Right lung (tissue), 5 donors: Measurements from ENCODE around the gene GABRA4. TPM values are rescaled to one million over a fixed set of nuclear protein-coding genes. Genes with fewer than 3 reads are reported as not detected.

Source experiments
- DNase-seq, 2 donors: peaks; one replicate each; pipeline ENCODE4 v3.0.0-alpha.2; 2013
- polyA plus RNA-seq, 5 donors: library from polyadenylated mRNA; unstranded; fragments of 120-200 nt; gene quantifications; one replicate each; pipeline versions ENCODE4 v1.2.1 to v1.2.3, GENCODE V29; 2013; ENCODE audit warnings: inconsistent platforms in 1 of 5, low replicate concordance in 1 of 5; ENCODE audit not compliant: insufficient read length in 5 of 5, insufficient read depth in 1 of 5

GABRA4 gene
- polyA plus RNA-seq, 5 donors = not detected

DNA sequence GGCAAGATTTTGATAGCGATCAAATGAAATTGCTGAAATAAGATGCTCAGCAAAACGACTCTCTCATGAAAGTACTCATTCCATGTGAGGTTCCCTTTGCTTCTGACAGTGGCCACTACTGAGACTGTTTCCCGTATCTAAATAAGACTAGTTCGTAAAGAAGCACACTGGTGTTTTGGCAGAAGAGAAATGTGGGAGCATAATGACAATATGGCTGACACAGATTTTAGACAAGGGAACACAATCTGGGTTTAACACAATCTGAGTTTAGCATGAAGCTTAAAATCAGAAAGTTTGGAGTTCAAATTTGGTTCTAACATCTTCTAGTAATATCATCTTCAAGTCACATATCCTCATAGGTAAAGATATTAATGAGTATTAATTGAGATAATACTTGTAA, 13.7 kb downstream of the GABRA4 start:
- no peak for DNase-seq

GRCh38 chr4:46979283-46979682, 14.1 kb downstream of the GABRA4 start:
- DNase-seq = no peak

DNA sequence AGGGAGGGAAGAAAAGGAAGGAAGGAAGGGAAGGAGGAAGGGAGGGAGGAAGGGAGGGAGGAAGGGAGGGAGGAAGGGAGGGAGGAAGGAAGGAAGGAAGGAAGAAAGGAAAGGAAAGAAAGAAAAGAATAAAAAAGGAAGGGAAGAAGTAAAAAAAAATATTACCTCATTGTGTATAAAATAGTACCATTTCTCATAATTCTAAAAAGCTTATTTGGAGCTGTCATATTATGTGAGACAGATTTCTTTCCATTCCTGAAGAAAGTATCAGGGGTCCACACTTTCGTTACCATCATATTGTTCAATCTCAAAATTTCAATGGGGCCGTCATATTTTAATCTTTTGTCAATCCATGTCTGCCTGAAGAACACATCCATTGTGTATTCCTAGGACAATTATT, 16.1 kb downstream of the GABRA4 start:
- no peak for DNase-seq

GRCh38 chr4:46975812-46976553, 17.4 kb downstream of the GABRA4 start:
- DNase-seq = peak in 1 of 2 donors; percentile 9

DNA sequence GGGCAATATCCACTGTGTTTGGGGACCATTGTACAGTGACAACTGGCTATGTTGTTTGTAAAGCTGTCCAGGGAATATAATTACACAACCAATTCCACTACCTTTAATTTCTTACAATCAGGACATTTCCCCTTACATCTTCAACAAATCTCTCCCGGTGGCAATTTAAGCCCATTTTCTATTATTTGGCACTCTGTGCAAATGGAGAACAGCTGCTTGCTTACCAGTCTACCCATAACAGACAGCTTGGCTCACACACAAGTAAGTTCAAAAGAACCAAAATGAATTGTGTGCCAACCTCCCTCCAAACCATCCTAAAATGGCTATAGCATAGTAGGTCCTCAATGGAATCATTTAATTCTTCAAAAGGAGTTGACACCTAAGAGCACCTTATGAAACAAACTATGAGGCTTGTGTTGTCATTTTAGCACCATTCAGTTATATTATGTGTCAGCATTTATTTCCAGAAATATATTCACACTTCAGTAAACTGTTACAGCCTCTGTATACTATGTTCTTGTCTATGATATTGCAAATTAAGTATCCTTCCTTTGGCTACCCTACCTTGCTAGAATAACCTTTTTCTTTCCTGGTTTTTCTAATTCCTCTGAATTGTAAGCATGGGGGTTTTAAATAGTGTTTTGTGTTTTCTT, 18.4 kb downstream of the GABRA4 start:
- DNase-seq = no peak

- DNase-seq = no peak
These were observed 24.5 kb downstream of the GABRA4 start for GRCh38 chr4:46968847-46969246.

DNA sequence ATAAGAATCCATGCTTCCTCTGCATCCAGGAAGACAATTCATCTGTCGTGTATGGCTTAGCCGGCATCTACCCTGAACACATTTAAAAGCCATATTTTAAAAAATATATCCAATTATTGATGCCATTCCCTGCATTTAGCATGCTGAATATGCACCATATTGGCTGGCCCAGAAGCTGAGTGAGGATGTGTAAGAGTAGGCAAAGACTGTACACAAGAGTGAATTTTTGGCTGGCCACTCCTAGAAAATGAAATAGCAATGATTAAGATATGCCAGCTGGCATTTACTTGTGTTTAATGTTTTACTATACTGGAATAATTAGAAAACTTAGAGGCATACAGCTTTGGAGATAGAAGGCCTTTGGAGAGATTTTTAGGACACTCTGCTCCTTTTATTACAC, 25.8 kb downstream of the GABRA4 start:
- no peak for DNase-seq

DNA sequence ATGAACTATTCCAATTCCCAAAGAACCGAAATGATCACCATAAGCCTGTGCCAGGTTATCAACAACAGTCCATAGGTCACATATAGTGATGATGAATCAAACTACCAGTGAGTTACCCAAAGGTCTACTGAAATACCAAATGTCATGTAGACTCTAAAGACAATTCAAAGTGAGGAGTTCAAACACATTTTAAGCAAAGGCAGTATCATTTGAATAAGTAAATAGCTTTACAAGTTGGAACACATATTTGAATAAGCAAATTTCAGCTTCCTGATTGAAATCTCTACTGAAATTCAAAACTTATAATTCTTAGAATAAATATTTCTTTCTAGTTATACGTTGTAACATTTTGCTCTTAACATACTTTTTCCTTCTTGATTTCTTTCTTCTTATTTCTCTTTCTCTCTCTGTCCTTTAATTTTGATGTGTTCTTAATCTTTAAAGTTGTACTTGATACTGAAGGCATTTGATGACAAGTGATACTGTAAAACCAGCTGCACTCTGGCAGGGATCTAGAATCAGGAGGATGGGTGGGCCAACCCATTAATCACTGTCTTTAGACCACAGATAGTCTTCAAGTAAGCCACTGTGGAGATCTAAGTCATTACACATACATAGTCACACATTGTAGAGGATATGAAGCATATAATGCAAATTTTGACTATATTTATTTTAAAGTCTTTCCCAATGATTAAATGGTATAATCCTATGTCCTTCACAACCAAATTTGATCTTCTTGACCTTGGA, 34.5 kb downstream of the GABRA4 start:
- DNase-seq = no peak

- no peak for DNase-seq
These were observed 36.9 kb downstream of the GABRA4 start for GRCh38 chr4:46956451-46956850.

DNA sequence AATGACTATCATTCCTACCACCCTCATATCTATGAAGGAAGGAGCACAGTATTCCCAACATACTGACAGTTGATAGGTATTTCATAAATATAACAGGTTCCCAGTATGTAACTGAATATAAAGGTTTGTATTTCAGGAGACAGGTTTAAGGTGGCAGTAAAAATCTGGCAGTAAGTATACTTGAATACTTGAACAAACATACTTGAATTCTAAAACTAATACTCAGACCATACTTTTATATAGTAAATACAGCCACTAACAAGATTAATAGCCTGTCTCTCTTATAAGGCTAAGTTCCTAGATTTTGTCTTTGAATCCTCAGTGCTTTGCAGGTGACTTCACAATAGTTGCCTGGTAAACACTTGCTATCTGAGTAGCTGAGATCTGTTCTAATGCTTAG, 37.8 kb downstream of the GABRA4 start:
- DNase-seq = no peak

DNA sequence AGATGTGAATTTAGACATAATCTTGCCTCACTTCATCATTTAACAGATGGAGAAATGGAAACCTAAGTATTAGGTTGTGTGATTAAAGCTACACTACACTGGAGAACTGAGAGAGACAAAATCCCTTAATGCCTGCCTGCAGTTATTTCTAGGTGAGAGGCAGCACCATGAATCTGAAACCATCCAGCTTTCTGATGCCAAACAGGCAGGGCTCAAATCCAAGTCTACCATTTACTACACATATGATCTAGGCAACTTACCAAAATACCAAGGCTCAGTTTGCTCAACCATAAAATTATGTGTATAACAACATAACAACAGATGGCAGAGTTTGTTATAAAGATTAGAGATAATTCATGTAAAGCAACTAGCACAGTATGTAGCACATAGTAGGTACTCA, 38.7 kb downstream of the GABRA4 start:
- DNase-seq = no peak

- DNase-seq = no peak
These were observed 39.8 kb downstream of the GABRA4 start for GRCh38 chr4:46953564-46953963.

DNA sequence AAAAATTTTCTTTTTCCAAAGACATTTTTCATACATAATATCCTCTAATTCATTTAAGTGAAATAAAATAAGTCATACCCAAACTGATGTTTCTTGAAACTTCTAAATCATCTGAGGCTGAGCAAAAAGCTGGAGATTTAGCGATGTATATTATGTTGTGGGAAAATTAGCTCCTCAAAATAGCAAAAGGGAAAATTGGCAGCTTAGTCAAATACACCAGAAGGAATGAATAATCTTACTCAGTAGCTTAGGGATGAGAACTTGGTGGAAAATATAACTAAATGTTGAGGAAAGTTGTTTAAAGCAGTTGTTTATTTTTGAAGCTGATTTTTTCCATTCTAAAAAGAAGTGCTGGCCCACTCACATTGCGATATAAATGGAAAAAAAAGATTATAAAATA, 40.9 kb downstream of the GABRA4 start:
- DNase-seq = no peak

- no peak for DNase-seq
These were observed 42.6 kb downstream of the GABRA4 start for GRCh38 chr4:46950826-46951225.

- DNase-seq = no peak
These were observed 43.6 kb downstream of the GABRA4 start for GRCh38 chr4:46949822-46950221.

GRCh38 chr4:46947541-46947940, 45.8 kb downstream of the GABRA4 start:
- DNase-seq = no peak

- DNase-seq = no peak
These were observed 46.4 kb downstream of the GABRA4 start for GRCh38 chr4:46946919-46947536.

GRCh38 chr4:46945062-46945461, 48.3 kb downstream of the GABRA4 start:
- no peak for DNase-seq

- DNase-seq = no peak
These were observed 49.0 kb downstream of the GABRA4 start for GRCh38 chr4:46944345-46944744.

GRCh38 chr4:46937493-46937892, 55.9 kb downstream of the GABRA4 start:
- DNase-seq = no peak

DNA sequence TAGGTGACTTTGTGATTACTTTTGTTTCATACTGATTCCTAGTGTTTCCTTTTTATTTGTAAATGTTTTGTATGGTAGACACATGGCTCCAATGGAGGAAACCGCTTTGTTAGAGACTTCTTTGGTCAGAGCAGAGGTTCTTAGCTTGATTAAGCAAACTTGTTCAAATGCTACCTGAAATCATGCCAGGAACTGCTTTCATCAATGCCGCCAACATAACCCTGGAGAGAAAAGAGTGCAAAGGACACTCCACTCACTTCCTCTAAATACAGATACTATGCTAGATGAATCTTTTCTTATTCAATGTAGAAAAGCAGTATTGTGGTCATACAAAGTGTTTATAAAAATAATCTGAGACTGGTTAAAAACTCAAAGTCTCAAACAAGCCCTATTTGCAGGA, 58.7 kb downstream of the GABRA4 start:
- DNase-seq = peak in 1 of 2 donors; percentile 2

DNA sequence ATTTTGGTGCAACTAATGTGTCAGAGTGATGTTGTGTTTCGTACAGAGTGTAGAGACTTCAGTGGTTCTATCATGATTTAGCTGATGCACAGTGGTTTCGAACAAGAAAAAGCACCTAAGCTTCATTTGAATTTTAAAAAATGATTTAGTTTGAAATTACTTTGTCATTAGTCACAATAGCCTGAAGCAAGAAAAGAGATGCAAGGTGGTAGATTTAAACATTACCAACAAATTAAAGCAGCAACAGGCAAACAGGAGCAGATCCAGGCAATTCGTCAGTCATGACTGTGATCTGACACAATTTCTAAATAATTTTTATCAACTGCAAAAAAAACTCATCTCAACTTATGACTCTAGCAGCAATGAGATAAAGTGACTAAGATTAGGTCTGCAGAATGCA, 59.7 kb downstream of the GABRA4 start:
- DNase-seq = no peak

GRCh38 chr4:46931981-46932380, 61.4 kb downstream of the GABRA4 start:
- peak in 1 of 2 donors; percentile 36 for DNase-seq
